IPS-11a (cell line): ENCODE data around the gene SPRED1.
"Not testable (repeated sequence)": the region's sequence is repeated elsewhere in the genome, so short reads cannot be mapped to it uniquely, and the experiment has no call there.

ENCODE experiments used
- H3K4me3 ChIP-seq: one replicate; pipeline ENCODE4 v1.5.1; 2013; ENCODE audit warnings: low read depth, low read length, control low read depth

Gene SPRED1

GRCh38 chr15:38275959-38276358, 23.3 kb downstream of the SPRED1 start:
- H3K4me3 ChIP-seq, result no peak overlapping the region

GRCh38 chr15:38277281-38277680, 24.6 kb downstream of the SPRED1 start:
- H3K4me3 ChIP-seq, result not testable (repeated sequence)

- H3K4me3 ChIP-seq, result no peak overlapping the region
Measured at GRCh38 chr15:38281031-38281430, 28.4 kb downstream of the SPRED1 start.

GRCh38 chr15:38283010-38283409, 30.4 kb downstream of the SPRED1 start:
- no peak overlapping the region for H3K4me3 ChIP-seq

GRCh38 chr15:38285456-38285855, 32.8 kb downstream of the SPRED1 start:
- no peak overlapping the region for H3K4me3 ChIP-seq

- H3K4me3 ChIP-seq, result no peak overlapping the region
Measured at GRCh38 chr15:38294126-38294525, 41.5 kb downstream of the SPRED1 start.

- no peak overlapping the region for H3K4me3 ChIP-seq
Measured at GRCh38 chr15:38297623-38298388, 45.2 kb downstream of the SPRED1 start.

GRCh38 chr15:38299216-38299615, 46.6 kb downstream of the SPRED1 start:
- H3K4me3 ChIP-seq, result no peak overlapping the region

- no peak overlapping the region for H3K4me3 ChIP-seq
Measured at GRCh38 chr15:38300395-38300794, 47.8 kb downstream of the SPRED1 start.

- no peak overlapping the region for H3K4me3 ChIP-seq
Measured at GRCh38 chr15:38304481-38304880, 51.8 kb downstream of the SPRED1 start.

- no peak overlapping the region for H3K4me3 ChIP-seq
Measured at GRCh38 chr15:38307251-38307650, 54.6 kb downstream of the SPRED1 start.

- no peak overlapping the region for H3K4me3 ChIP-seq
Measured at GRCh38 chr15:38307861-38308641, 55.4 kb downstream of the SPRED1 start.

- no peak overlapping the region for H3K4me3 ChIP-seq
Measured at GRCh38 chr15:38308797-38309196, 56.2 kb downstream of the SPRED1 start.

GRCh38 chr15:38312190-38312589, 59.6 kb downstream of the SPRED1 start:
- H3K4me3 ChIP-seq, result no peak overlapping the region

GRCh38 chr15:38316311-38316710, 63.7 kb downstream of the SPRED1 start:
- no peak overlapping the region for H3K4me3 ChIP-seq

GRCh38 chr15:38320181-38320580, 67.5 kb downstream of the SPRED1 start:
- no peak overlapping the region for H3K4me3 ChIP-seq

GRCh38 chr15:38320866-38321265, 68.2 kb downstream of the SPRED1 start:
- no peak overlapping the region for H3K4me3 ChIP-seq

GRCh38 chr15:38323895-38324294, 71.3 kb downstream of the SPRED1 start:
- no peak overlapping the region for H3K4me3 ChIP-seq

- H3K4me3 ChIP-seq, result no peak overlapping the region
Measured at GRCh38 chr15:38324939-38325647, 72.5 kb downstream of the SPRED1 start.

GRCh38 chr15:38325648-38325990, 73.0 kb downstream of the SPRED1 start:
- H3K4me3 ChIP-seq, result no peak overlapping the region

GRCh38 chr15:38332711-38333110, 80.1 kb downstream of the SPRED1 start:
- no peak overlapping the region for H3K4me3 ChIP-seq

- no peak overlapping the region for H3K4me3 ChIP-seq
Measured at GRCh38 chr15:38335116-38335515, 82.5 kb downstream of the SPRED1 start.
